HCT116 (cell line): ENCODE measurements around the gene MIA. TPM values are rescaled to one million over a fixed set of nuclear protein-coding genes. Genes with fewer than 3 reads are reported as not detected.

Experiments
- ATAC-seq: fragments of 200-7000 bp; cut with Tn5 transposase; 2 replicates; pipeline ENCODE4 v1.9.1; 2020; ENCODE audit warnings: mild to moderate bottlenecking, moderate library complexity
- BruUV-seq: library from RNA; stranded (reverse); fragments of 400-500 nt; replicated peaks from 2 replicates; lab custom pipeline; 2021; lab: Mats Ljungman, UMichigan
- CTCF ChIA-PET: fragments of 300-600 bp; sonication (Branson Sonifier 250); formaldehyde crosslinking; loops from one replicate; lab custom pipeline; 2021; ENCODE audit warnings: antibody characterized with exemption; lab: Charles Lee
- POLR2A ChIA-PET: fragments of 300-600, 350-600 bp; sonication (Branson Sonifier 250); formaldehyde crosslinking; loops from one replicate; lab custom pipeline; 2021; ENCODE audit warnings: antibody characterized with exemption; lab: Charles Lee
- RAD21 ChIA-PET, 2 experiments: fragments of 300-600 bp; sonication (Branson Sonifier 250); formaldehyde crosslinking; loops; one replicate each; lab custom pipeline; 2023; ENCODE audit warnings: low total read pairs in 2 of 2; ENCODE audit not compliant: uncharacterized antibody in 2 of 2, unreplicated experiment in 2 of 2, low non-redundant PET in 1 of 2; lab: Charles Lee
- DNase-seq: peaks from one replicate; pipeline ENCODE4 v3.0.0-alpha.2; 2010; ENCODE audit warnings: low read depth, low spot score
- H2AFZ ChIP-seq: fragments of 200-600 bp; shearing (Covaris generic), sonication (generic); 2 replicates; pipeline ENCODE4 v1.6.1; 2017; ENCODE audit warnings: low read depth, mixed run types, mixed read lengths, antibody characterized with exemption, low read length; ENCODE audit not compliant: poor library complexity, severe bottlenecking
- H3K27ac ChIP-seq: 2 replicates; pipeline ENCODE4 v1.5.1; 2012; ENCODE audit warnings: low read depth, low read length
- H3K27me3 ChIP-seq: fragments of 200-600 bp; sonication (generic); 2 replicates; pipeline ENCODE4 v1.6.1; 2016; ENCODE audit warnings: mixed run types, low read length, mixed read lengths; ENCODE audit not compliant: insufficient read depth
- H3K36me3 ChIP-seq, 2 experiments: fragments of 200-500 bp in 1 of 2; fragments of 200-600 bp in 1 of 2; sonication (Bioruptor generic) in 1 of 2; sonication (generic) in 1 of 2; 2 replicates each; pipeline versions ENCODE4 v1.5.1 to v1.6.1; 2014 to 2016; ENCODE audit warnings: low read length in 2 of 2, inconsistent platforms in 1 of 2, mixed read lengths in 1 of 2, mixed run types in 1 of 2; ENCODE audit not compliant: insufficient read depth in 2 of 2, control insufficient read depth in 1 of 2
- H3K4me1 ChIP-seq, 2 experiments: fragments of 200-600 bp in 1 of 2; sonication (generic) in 1 of 2; 2 replicates each; pipeline versions ENCODE4 v1.5.1 to v1.6.1; 2012 to 2017; ENCODE audit warnings: low read length in 2 of 2, inconsistent platforms in 1 of 2, mild to moderate bottlenecking in 1 of 2, mixed read lengths in 1 of 2, mixed run types in 1 of 2, moderate library complexity in 1 of 2; ENCODE audit not compliant: insufficient read depth in 2 of 2, control insufficient read depth in 1 of 2
- H3K4me2 ChIP-seq: fragments of 200-600 bp; sonication (generic); 2 replicates; pipeline ENCODE4 v1.6.1; 2017; ENCODE audit warnings: mixed run types, low read length, mixed read lengths
- H3K4me3 ChIP-seq, 2 experiments: fragments of 200-600 bp in 1 of 2; sonication (generic) in 1 of 2; replicated peaks in 1 of 2; 2 replicates each; pipeline ENCODE4 v1.5.1; 2011 to 2016; ENCODE audit warnings: low read length in 2 of 2, control low read depth in 1 of 2, low read depth in 1 of 2, mild to moderate bottlenecking in 1 of 2, mixed read lengths in 1 of 2, mixed run types in 1 of 2
- H3K79me2 ChIP-seq: fragments of 200-600 bp; sonication (generic); 2 replicates; pipeline ENCODE4 v1.6.1; 2017; ENCODE audit warnings: mild to moderate bottlenecking, mixed run types, low read length, moderate library complexity, mixed read lengths; ENCODE audit not compliant: insufficient read depth
- H3K9ac ChIP-seq: fragments of 200-600 bp; sonication (generic); 2 replicates; pipeline ENCODE4 v1.6.1; 2016; ENCODE audit warnings: low read length, mixed read lengths
- H3K9me2 ChIP-seq: fragments of 200-600 bp; sonication (generic), shearing (Covaris generic); 2 replicates; pipeline ENCODE4 v1.6.1; 2017; ENCODE audit warnings: mixed run types, mild to moderate bottlenecking, moderate library complexity; ENCODE audit not compliant: insufficient read depth
- H3K9me3 ChIP-seq, 2 experiments: fragments of 200-500 bp in 1 of 2; fragments of 200-600 bp in 1 of 2; sonication (Bioruptor generic) in 1 of 2; sonication (generic) in 1 of 2; 2 replicates each; pipeline ENCODE4 v1.6.1; 2014 to 2017; ENCODE audit warnings: low read length in 2 of 2, mixed read lengths in 2 of 2, inconsistent platforms in 1 of 2, low read depth in 1 of 2, mild to moderate bottlenecking in 1 of 2, mixed run types in 1 of 2, moderate library complexity in 1 of 2; ENCODE audit not compliant: control insufficient read depth in 1 of 2, insufficient read depth in 1 of 2
- H4K20me1 ChIP-seq: fragments of 200-600 bp; sonication (generic), shearing (Covaris generic); 2 replicates; pipeline ENCODE4 v1.6.1; 2017; ENCODE audit warnings: mixed run types, mild to moderate bottlenecking, moderate library complexity; ENCODE audit not compliant: insufficient read depth
- CEBPB ChIP-seq: IDR thresholded peaks from 2 replicates; pipeline ENCODE4 v1.6.1; 2012; ENCODE audit warnings: low read depth
- EGR1 ChIP-seq: IDR thresholded peaks from 2 replicates; pipeline ENCODE4 v1.6.1; 2012; ENCODE audit warnings: low read depth
- ELF1 ChIP-seq: IDR thresholded peaks from 2 replicates; pipeline ENCODE4 v1.6.1; 2012; ENCODE audit warnings: low read depth, borderline replicate concordance
- EZH2 ChIP-seq: fragments of 200-600 bp; sonication (generic); IDR thresholded peaks from 2 replicates; pipeline ENCODE4 v1.6.1; 2017; ENCODE audit warnings: antibody characterized with exemption, mixed run types
- POLR2A ChIP-seq: IDR thresholded peaks from 2 replicates; pipeline ENCODE4 v1.7.0; 2011; ENCODE audit warnings: borderline replicate concordance; ENCODE audit not compliant: insufficient read depth, insufficient read length; ENCODE audit errors: extremely low read depth
- POLR2AphosphoS5 ChIP-seq: IDR thresholded peaks from 2 replicates; pipeline ENCODE4 v1.6.1; 2011; ENCODE audit warnings: mild to moderate bottlenecking, low read depth, low read length, moderate library complexity
- SRF ChIP-seq: IDR thresholded peaks from 2 replicates; pipeline ENCODE4 v1.6.1; 2012; ENCODE audit warnings: low read depth
- TCF7L2 ChIP-seq: IDR thresholded peaks from 2 replicates; pipeline ENCODE4 v1.7.0; 2011; ENCODE audit warnings: borderline replicate concordance, inconsistent platforms; ENCODE audit not compliant: insufficient read depth, insufficient read length; ENCODE audit errors: extremely low read depth
- ZFX ChIP-seq: fragments of 450-650 bp; IDR thresholded peaks from 2 replicates; pipeline ENCODE4 v1.6.1; 2017
- ZNF274 ChIP-seq: fragments of 200-500 bp; sonication (Bioruptor generic); IDR thresholded peaks from 2 replicates; pipeline ENCODE4 v1.6.1; 2014; ENCODE audit warnings: mild to moderate bottlenecking, low read depth, low read length, inconsistent platforms
- intact Hi-C: fragments of 100-400 bp; cut with micrococcal nuclease; formaldehyde crosslinking; loops from 2 replicates; pipeline ENCODE4 v1.10.0; 2022
- total RNA-seq: library from RNA; stranded (reverse); gene quantifications from one replicate; pipeline ENCODE4 v1.2.1, GENCODE V29; 2021; ENCODE audit not compliant: unreplicated experiment
- TF ChIP-seq, protein P1 (sequence below), 3 experiments: fragments of 200-600 bp in 1 of 3; sonication (generic) in 1 of 3; IDR thresholded peaks in 2 of 3; conservative IDR thresholded peaks in 1 of 3; 2 replicates each; pipeline ENCODE4 v1.5.1; 2012 to 2017; ENCODE audit warnings: low read depth in 2 of 3, low read length in 2 of 3, antibody characterized with exemption in 1 of 3, borderline replicate concordance in 1 of 3, control low read depth in 1 of 3, mild to moderate bottlenecking in 1 of 3, mixed read lengths in 1 of 3, mixed run types in 1 of 3, moderate library complexity in 1 of 3; ENCODE audit not compliant: insufficient read depth in 1 of 3
- TF ChIP-seq, protein P2 (sequence below): IDR thresholded peaks from 2 replicates; pipeline ENCODE4 v1.6.1; 2012
- TF ChIP-seq, protein P3 (sequence below): IDR thresholded peaks from 2 replicates; pipeline ENCODE4 v1.6.1; 2012

Gene MIA
- total RNA-seq, 1 experiment from 2014 or later, result 1.4 TPM

DNA sequence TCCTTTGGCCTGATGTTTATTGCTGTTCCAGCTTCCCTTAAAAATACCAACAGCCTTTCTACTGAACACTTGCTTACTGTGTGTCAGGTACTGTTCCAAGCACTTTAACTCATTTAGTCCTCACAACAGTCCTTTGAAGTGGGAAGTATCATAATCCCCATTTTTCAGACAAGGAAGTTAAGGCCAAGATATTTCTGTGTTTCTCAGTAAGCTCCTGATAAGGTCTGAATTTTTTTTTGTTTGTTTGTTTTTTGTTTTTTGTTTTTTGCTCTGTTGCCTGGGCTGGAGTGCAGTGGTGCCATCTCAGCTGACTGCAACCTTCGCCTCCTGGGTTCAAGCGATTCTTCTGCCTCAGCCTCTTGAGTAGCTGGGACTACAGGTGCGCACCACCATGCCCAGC is 16.8 kb upstream of the MIA start:
- Histone ChIP-seq H3K36me3 (peaks cover 67 to 86% of the 10 kb centered on the region in 2 experiments), H3K9me3 (no peaks in the 10 kb centered on the region), H3K27me3 (no peaks in the 10 kb centered on the region), H3K9ac (no peak overlapping the region), H3K79me2 (peaks cover 98% of the 10 kb centered on the region), H4K20me1 (0 out of 2 replicates have a peak, but pooled peaks cover 3% of the 10 kb centered on the region), H3K27ac (no peak overlapping the region), H3K4me1 (peaks cover 0 to 9% of the 10 kb centered on the region in 2 experiments; a peak in 3 of 4 replicates), H3K9me2 (no peaks in the 10 kb centered on the region), H2AFZ (no peak overlapping the region), H3K4me3 (no peak overlapping the region), H3K4me2 (no peak overlapping the region)
- intact Hi-C loops, result no loop called here
- ChIA-PET RAD21 (no interaction called here), POLR2A (interaction anchor here (1.2 kb wide), 1 partner anchor 8 kb away, joined by 3 read pairs; the partner anchor contains the start of genes ACTMAP and SNRPA), CTCF (no interaction called here)
- no peak for ATAC-seq
- no peak for DNase-seq
- TF ChIP-seq ZFX (no peak), TCF7L2 (no peak), ELF1 (no peak), POLR2A (no peak), ZNF274 (no peak), CEBPB (no peak), POLR2AphosphoS5 (no peak), SRF (no peak), EGR1 (no peak), EZH2 (no peak)
- TF ChIP-seq, protein P1, sequence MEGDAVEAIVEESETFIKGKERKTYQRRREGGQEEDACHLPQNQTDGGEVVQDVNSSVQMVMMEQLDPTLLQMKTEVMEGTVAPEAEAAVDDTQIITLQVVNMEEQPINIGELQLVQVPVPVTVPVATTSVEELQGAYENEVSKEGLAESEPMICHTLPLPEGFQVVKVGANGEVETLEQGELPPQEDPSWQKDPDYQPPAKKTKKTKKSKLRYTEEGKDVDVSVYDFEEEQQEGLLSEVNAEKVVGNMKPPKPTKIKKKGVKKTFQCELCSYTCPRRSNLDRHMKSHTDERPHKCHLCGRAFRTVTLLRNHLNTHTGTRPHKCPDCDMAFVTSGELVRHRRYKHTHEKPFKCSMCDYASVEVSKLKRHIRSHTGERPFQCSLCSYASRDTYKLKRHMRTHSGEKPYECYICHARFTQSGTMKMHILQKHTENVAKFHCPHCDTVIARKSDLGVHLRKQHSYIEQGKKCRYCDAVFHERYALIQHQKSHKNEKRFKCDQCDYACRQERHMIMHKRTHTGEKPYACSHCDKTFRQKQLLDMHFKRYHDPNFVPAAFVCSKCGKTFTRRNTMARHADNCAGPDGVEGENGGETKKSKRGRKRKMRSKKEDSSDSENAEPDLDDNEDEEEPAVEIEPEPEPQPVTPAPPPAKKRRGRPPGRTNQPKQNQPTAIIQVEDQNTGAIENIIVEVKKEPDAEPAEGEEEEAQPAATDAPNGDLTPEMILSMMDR (IDR thresholded peaks at IDR 0.05 in 2 of 3, conservative IDR thresholded peaks at IDR 0.05 in 1 of 3; ENCODE audit: borderline replicate concordance in 1 of 3, insufficient read depth in 1 of 3, low read depth in 2 of 3, low read length in 2 of 3), result no peak
- TF ChIP-seq, protein P2, sequence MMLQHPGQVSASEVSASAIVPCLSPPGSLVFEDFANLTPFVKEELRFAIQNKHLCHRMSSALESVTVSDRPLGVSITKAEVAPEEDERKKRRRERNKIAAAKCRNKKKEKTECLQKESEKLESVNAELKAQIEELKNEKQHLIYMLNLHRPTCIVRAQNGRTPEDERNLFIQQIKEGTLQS, result no peak
- TF ChIP-seq, protein P3, sequence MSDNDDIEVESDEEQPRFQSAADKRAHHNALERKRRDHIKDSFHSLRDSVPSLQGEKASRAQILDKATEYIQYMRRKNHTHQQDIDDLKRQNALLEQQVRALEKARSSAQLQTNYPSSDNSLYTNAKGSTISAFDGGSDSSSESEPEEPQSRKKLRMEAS, result no peak
- BruUV-seq, result no TSS peak
